Nucleus accumbens (tissue), 56 donors: ENCODE data around the gene MCOLN3.
A peak's percentile ranks its signal among the peaks of the same experiment; 100 is the strongest.

ENCODE experiments used
- DNase-seq, 56 donors: peaks; one replicate each; lab custom pipeline; 2025; lab: John Stamatoyannopoulos, UW

Gene MCOLN3

DNA sequence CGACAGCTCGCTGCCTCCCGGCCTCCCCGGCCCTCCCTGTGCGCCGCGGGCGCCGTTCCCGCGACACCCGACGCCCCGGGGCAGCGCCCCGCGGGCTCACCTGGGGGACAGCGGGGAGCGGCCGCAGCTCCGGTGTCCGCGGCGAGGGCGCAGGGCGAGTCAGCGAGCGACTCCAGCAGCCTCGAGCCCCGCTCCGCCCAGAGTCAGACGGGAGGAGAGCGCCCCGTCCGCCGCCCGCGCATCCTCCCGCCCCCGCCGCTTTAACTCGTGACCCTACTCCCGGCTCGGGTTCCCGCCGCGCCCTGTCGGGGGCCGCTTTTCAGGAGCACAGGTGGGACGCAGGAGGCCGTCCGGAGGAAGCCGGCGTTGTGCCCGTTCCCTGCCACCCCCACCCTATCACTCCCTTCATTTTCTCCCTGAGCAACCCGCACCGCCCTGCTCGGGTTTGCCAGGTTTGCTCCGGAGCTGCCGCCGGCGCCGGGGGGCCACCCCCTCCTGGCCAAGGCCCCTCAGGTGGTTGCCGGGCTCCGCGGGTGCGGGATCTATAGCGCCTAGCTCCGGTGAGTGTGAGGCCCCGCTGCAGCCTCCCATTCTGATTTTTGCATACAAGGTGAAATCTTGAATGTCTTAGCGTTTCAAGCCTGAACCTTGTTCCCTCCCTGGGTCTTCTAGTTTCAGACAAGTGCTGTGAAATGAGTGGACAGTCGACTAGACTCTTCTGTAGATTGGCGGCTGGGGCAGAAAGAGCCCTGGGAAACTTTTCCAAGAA, at the start of gene MCOLN3:
TSS of gene MCOLN3 (minus strand) at position 205 of the 769 bp plus-strand sequence. CDS start 3,140 bp downstream, outside the sequence.
- peak in 4 of 56 donors; percentile 1 to 27 (median 4) for DNase-seq

DNA sequence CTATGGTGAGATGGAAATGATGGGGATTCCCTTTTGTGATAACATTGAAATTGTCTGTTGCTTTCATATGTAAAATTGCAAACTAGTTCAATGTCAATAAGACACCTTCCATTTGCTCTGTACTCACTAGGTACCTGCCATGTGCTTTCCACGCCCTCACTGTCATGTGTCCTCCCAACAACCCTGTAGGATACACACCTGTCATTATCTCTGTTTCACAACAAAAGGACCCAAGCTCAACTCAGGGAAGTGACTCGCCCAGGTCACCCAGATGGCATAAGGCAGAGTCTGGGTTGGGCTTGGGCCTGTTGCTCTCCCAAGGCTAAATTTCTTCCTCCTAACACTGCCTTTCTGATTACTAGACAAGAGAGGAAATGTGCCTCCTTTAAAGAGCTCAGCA, 45.3 kb upstream of the MCOLN3 start:
- DNase-seq, result no peak

DNA sequence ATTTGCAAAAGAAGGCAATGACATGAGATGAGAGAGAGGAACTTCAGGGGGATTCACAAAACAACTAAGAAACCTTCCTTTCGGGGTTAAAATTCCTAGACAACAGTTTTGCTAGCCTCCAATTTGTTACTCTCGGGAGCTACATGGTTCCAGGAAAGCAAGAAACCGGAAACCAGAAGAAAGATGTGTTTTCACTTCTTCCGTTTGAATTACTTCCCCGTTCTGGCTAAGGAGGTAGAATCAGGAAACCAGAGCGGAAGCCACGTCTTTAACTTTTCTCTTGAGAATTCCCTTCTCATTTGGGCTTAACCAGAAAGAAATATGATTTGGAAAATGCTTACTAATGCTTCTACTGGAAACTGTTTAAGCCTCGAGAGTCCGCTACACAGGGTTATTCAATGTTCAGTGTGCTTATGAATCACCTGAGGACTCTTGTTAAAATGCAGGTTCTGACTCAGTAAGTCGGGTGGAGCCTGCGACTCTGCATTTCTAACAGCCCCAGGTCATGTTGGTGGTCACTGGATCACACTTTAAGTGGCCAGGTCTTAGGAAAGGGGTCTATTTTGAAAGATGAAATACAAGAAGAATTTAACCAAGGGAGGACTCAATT, 43.5 kb upstream of the MCOLN3 start:
- no peak for DNase-seq

GRCh38 chr1:85090225-85090624, 41.9 kb upstream of the MCOLN3 start:
- DNase-seq, result no peak

GRCh38 chr1:85089203-85089602, 40.9 kb upstream of the MCOLN3 start:
- DNase-seq, result no peak

GRCh38 chr1:85088408-85088784, 40.1 kb upstream of the MCOLN3 start:
- no peak for DNase-seq

GRCh38 chr1:85087659-85088407, 39.5 kb upstream of the MCOLN3 start:
- no peak for DNase-seq

GRCh38 chr1:85085417-85085816, 37.1 kb upstream of the MCOLN3 start:
- no peak for DNase-seq

DNA sequence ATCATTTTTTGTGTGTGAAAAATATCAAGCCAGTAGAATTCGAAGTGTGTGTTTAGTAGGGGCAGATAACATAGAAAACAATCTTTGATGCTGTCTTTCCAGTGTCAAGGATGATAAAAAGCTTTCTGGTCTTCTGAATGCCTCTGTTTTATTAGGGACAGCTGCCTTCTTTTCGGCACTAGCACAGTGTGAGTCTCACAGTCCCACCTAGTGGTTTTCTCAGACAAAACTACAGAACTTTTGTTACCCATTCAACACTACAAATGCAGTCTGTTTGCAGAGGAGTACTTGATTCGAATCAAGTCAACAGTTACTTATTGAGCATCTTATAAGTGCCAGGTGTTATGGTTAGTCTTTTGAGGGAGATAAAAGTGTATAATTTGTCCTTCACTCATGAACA, 30.6 kb upstream of the MCOLN3 start:
- no peak for DNase-seq

- no peak for DNase-seq
Observed at GRCh38 chr1:85074365-85074964, 26.2 kb upstream of the MCOLN3 start.

DNA sequence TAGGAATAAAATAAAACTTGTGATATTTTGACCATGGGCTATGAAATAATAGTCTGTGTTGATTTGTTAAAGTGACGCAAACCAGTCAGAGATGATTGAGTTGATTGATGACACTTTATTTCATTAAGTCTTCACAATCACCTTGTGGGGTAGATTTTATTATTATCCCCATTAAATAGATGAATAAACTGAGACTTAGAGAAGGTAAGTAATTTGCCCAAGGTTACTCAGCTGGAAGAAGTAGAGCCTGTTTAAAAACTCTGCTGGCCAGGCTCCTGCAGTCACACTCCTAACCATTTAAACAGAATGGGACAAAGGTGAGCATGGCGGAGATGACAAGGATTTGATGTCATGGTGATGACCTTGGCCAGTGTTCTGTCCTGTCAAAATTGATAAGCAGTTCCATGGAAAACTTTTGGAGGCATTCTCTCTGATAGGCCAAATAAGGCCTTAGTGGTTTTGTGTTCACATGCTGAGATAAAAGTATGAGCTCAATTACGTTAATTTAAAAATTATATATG, 22.7 kb upstream of the MCOLN3 start:
- DNase-seq, result no peak

DNA sequence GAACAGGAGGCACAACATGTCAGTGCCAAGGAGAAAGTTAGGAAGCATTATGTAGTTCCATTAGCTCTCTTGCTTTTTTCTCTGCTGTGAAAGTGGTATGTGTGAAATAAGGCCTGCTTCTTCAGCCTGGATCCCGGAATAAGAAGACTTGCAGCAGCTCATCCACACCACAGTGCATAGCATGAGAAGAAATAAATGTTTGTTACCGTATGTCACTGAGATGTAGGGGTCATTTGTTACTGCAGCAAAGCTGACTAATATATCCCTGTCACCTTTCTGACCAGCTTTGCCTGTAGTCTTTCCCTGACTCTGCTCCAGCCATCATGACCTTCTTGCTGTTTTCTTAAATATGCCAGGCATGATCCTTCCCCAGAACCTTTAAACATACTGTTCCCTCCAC, 20.5 kb upstream of the MCOLN3 start:
- no peak for DNase-seq

DNA sequence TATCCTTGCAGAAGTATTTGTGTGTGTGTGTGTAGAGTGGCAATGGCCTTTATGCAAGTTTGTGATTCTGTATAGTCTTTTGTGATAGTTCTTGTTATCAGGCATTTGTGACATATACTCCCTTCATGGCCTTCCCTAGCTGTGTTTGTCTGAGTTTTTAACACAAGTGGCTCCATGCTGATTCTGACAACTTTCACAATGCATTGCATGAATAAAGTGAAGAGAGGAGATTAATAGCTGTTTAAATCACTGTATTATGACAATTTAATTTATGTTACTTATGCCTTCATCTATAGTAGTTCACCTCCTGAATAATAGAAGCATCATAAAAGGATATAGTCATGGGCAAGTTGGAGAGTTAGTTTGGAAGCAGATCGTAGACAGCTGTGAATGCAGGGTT, 17.2 kb upstream of the MCOLN3 start:
- DNase-seq, result no peak

DNA sequence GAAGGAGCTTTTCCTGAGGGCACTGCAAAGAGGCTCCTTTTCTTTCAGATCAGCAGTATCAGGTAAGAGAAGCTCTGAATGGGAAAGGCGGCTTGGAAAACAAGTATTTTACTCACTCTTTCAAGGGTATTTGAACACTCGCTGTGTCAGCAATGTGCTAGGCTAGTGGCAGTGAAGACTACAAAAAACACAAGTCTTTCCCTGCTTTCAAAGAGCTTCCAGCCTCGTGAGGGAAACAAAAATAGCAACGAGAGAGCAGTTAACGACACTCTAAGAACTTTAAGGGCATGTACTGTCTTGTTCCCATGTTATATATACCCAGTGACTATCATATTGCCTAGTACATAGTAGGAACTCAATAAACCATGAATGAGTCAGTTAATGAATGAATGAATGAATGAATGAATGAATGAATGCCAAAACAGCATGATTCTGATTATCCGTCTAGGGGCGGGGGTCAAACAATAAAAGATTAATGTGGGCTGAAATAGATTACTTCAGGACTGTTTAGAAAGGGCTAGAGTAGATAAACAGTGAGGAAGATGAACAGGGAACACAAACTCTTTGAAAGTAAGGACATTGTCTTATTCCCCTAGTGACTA, 14.2 kb upstream of the MCOLN3 start:
- DNase-seq, result no peak

DNA sequence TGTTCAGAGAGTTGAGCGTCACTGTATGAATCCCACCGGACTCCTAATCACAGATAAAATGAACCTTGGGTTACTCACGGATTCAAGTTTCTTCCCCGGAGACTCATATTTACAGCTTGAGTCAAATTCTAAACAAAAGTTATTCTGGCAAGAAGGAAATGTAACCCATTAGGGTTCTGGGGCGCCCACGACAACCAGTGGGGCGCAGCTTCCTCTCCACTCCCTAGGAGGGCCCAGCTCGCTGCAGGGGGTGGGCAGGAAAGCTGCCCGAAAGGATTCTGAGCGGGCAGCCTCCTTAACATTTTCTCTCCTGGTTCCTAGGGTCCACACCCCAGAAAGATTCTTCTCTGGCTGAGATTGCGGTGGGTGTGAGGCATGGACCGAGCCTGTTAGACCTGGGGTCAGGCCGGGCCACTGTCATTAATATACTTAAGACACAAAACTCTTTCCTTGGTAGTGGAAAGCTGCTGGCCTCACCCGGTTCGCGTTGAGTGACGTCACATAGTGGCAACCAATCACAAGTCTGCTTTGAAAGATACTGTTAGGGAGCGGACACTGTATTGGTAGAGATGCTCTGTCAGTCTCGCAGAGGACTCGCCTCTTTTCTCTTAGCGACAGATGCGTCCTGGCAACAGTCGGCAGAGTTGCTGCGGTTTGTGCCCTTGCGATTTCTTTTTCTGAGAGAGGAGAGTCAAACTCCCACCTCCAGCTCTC, 13.6 kb upstream of the MCOLN3 start:
- peak; percentile 12 to 93 (median 72) for DNase-seq

DNA sequence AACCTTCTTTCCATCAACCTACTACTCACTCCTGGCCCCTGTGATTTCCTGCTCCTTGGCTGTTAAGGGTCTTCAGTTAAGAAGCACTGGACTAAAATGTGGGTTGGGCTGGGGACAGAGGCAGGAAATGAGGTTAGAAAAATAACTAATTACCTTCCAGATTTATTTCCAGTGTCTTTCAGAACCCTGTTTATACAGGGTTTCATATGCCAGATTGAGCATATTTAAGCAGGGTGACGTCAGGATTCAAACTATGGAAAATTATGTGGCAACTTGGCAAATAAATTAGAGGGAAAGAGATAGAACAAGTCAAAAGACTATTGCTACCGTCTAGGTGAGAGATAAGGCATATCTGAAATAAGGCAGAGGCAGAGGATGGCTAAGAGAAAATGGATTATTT, 11.7 kb upstream of the MCOLN3 start:
- DNase-seq, result no peak

DNA sequence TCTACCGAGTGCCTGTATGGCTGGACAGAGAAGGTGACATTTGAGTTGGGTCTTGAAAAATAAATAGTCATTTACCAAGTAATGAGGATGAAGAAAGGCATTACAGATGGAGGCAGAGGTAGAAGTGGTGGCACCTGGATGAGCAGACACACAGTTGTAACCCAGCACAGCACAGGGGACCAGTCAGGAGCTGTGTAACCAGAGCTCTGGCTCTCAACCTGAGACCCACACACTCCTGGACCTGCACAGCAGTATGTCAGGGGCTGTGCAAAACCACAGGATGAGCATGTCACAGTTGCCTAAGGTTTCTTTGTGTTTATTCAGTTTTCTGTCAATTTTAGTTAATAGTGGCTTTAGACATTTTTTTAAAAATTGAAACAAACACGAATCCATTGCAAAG, 11.3 kb upstream of the MCOLN3 start:
- DNase-seq, result no peak

- DNase-seq, result no peak
Observed at GRCh38 chr1:85058786-85059185, 10.5 kb upstream of the MCOLN3 start.

DNA sequence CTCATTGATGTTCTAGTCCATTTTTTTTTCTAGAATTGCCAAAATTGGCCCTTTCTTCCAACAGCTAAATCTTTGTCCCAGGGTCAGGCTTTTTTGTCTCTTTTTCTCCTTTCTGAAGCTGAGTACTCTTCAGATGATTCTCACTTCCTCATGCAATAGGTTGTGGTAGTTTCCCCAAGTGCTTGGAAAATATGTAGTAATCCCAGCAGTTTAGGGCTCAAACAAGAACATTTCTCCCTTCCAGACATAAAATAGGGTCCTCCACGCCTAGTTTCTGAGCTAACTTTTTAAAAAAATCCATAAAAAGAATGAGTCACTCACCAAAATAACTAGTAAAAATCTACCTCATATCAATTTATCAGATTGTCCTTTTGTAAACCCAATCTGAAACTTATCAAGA, 10.0 kb upstream of the MCOLN3 start:
- DNase-seq, result no peak

DNA sequence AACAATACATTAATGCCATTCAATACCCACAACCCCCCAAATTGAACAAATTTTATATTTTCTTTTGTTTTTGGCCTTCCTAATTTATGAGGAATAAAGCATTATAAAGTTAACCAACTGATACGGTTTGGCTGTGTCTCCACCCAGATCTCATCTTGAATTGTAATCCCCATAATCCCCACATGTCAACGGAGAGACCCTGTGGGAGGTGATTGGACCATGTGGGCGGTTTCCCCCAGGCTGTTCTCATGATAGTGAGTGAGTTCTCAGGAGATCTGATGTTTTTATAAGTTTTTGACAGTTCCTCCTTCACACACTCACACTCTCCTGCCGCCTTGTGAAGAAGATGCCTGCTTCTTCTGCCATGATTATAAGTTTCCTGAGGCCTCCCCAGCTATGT, 6.4 kb upstream of the MCOLN3 start:
- no peak for DNase-seq
